OCI-LY1 (cell line): ENCODE measurements around the gene ATP2A2.

Experiments
- EZH2 ChIP-seq: fragments of 200-600 bp; sonication (generic), shearing (Covaris generic); IDR thresholded peaks from 2 replicates; pipeline ENCODE4 v1.8.0; 2017; ENCODE audit warnings: borderline replicate concordance, mixed run types, mild to moderate bottlenecking, antibody characterized with exemption, low read length, moderate library complexity, mixed read lengths
- TF ChIP-seq, protein P1 (sequence below): fragments of 200-600 bp; sonication (generic), shearing (Covaris generic); IDR thresholded peaks from 2 replicates; pipeline ENCODE4 v1.5.1; 2017; ENCODE audit warnings: mild to moderate bottlenecking, antibody characterized with exemption, low read length, moderate library complexity, mixed read lengths

DNA sequence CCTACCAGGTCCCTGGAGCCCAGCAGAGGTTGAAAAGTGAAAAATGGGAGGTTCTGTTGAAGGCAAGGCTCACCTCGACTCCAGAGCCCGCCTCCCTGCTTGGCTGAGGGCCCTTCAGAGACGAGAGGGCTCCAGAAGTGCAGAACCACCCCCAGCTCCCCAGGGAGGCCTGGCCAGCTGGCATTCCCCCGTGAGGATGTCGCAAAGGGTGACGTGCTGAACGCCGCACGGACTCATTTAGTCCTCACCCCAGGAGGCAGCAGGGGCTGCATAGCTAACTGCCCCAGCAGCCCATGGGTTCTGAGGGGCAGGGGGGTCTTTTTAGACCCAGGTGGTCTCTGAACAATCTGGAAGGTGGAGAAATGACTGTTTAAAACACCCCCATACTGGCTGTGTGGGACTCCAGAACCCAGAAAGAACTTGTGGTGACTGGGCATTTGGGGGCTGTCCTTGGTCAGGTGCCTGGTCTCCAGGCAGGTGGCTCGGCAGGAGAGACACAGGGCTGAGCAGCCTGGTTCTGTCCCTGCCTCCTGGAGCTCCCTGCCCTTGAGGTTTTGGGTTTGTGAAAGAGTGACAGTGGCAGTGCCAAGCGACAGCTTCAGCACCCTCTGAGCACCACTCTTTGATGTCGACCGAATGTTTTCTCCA lies 90.5 kb downstream of the ATP2A2 start:
- TF ChIP-seq, protein P1, sequence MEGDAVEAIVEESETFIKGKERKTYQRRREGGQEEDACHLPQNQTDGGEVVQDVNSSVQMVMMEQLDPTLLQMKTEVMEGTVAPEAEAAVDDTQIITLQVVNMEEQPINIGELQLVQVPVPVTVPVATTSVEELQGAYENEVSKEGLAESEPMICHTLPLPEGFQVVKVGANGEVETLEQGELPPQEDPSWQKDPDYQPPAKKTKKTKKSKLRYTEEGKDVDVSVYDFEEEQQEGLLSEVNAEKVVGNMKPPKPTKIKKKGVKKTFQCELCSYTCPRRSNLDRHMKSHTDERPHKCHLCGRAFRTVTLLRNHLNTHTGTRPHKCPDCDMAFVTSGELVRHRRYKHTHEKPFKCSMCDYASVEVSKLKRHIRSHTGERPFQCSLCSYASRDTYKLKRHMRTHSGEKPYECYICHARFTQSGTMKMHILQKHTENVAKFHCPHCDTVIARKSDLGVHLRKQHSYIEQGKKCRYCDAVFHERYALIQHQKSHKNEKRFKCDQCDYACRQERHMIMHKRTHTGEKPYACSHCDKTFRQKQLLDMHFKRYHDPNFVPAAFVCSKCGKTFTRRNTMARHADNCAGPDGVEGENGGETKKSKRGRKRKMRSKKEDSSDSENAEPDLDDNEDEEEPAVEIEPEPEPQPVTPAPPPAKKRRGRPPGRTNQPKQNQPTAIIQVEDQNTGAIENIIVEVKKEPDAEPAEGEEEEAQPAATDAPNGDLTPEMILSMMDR = no peak
- TF ChIP-seq EZH2 = no peak
